ENCODE data around the gene TMEM179. TPM values are rescaled to one million over a fixed set of nuclear protein-coding genes. Genes with fewer than 3 reads are reported as not detected.

The TMEM179 gene
- total RNA-seq, 4 donors from 2014 or later, result not detected

DNA sequence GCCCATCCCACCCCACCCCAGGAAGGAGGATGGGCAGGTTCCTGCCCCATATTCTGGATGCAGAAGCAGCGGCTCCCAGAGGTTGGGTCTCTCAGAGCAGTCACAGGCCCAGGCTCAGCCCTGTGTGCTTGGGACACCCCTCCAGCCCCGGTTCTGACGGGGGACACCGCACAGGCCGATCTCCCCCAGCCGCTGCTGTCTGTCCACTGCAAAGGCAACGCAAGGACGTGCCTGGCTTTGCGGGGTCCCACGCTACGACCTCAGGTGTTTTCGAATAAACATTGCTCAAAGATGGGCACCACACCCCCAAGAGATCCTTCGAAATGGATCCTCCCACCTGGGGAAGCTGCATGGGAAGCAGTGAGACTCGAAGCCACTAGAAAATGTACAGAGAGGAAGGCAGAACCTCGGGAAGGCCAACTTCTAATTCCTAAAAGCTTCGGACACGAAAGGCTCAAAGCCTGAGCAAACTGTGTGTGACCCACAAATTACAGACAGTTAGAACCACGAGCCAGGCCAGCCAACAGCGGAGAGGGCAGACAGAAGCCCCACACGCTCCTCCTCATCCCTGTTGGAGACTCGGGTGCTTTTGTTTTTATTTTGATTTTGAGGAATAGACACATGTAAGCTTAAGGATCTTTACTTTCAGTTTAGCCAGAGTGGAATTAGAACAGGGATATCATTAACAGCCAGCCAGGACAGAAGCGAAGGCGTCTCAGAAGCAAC is 14.2 kb downstream of the TMEM179 start:
- no peaks in the 10 kb centered on the region for H3K27me3 ChIP-seq
- TF ChIP-seq POLR2A (IDR thresholded peaks at IDR 0.05), result no peak
- TF ChIP-seq, protein P1, sequence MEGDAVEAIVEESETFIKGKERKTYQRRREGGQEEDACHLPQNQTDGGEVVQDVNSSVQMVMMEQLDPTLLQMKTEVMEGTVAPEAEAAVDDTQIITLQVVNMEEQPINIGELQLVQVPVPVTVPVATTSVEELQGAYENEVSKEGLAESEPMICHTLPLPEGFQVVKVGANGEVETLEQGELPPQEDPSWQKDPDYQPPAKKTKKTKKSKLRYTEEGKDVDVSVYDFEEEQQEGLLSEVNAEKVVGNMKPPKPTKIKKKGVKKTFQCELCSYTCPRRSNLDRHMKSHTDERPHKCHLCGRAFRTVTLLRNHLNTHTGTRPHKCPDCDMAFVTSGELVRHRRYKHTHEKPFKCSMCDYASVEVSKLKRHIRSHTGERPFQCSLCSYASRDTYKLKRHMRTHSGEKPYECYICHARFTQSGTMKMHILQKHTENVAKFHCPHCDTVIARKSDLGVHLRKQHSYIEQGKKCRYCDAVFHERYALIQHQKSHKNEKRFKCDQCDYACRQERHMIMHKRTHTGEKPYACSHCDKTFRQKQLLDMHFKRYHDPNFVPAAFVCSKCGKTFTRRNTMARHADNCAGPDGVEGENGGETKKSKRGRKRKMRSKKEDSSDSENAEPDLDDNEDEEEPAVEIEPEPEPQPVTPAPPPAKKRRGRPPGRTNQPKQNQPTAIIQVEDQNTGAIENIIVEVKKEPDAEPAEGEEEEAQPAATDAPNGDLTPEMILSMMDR (IDR thresholded peaks at IDR 0.05 in 4 of 5, conservative IDR thresholded peaks at IDR 0.05 in 1 of 5), result no peak
- no peak for ATAC-seq
- in situ Hi-C loops (cut with MboI; ENCODE audit: low sequenced_read_pairs in 4 of 4) (no loop called here), intact Hi-C loops (cut with DNase I; ENCODE audit: low total_unique reads) (no loop called here)
- no peaks in the 10 kb centered on the region for H3K4me1 ChIP-seq
- no peak for DNase-seq
- no peak overlapping the region for H3K27ac ChIP-seq
- no peaks in the 10 kb centered on the region for H3K9me3 ChIP-seq
- no peak overlapping the region for H3K4me3 ChIP-seq
- H3K36me3 ChIP-seq, result no peaks in the 10 kb centered on the region

DNA sequence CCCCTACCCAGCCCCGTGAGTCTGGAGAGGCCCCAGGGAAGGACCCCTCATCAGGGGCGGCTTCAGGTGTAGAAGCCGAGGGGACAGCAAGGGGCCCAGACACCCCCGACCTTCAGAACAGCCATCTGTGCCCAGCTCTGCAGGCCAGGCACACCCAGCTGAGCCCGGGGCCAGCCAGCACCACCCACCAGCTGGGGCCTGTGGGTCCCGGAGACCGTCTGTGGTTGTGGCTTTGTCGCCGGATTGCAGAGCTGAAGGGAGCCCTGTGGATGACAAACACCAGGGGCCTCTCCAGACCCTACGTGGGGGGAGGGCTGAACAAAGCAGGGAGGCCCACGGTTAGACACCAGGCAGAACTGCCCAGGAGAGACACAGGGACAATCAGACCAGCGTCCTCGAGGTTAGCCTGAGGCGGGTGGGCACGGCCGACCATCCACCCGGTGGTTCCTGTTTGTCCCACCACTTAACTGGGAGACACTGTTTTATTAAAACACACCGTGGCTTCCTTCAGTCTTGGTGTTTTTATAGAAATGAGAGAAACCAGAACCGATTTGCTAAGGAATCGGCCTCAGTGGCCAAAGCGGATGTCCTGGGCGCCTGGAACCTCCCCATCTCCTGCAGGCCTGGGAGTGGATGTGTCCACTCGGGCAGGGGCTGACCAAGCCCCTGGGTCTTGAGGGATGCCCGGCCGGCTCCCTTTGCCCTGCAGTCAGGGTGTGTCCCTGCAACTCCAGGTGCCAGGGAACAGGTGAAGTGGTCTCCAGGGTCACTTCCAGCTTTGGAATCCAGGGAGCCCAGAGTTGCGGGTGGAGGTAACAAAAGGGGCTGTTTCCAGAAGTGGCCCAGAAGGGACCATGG is 15.0 kb downstream of the TMEM179 start:
- in situ Hi-C loops (cut with MboI; ENCODE audit: low sequenced_read_pairs in 4 of 4) (no loop called here), intact Hi-C loops (cut with DNase I; ENCODE audit: low total_unique reads) (no loop called here)
- Histone ChIP-seq H3K36me3 (no peaks in the 10 kb centered on the region), H3K4me3 (no peak overlapping the region), H3K4me1 (no peaks in the 10 kb centered on the region), H3K27me3 (no peaks in the 10 kb centered on the region), H3K27ac (no peak overlapping the region), H3K9me3 (no peaks in the 10 kb centered on the region)
- TF ChIP-seq, protein P1 (IDR thresholded peaks at IDR 0.05 in 4 of 5, conservative IDR thresholded peaks at IDR 0.05 in 1 of 5), result no peak
- TF ChIP-seq POLR2A (IDR thresholded peaks at IDR 0.05), result no peak
- DNase-seq (no peak), ATAC-seq (no peak)

DNA sequence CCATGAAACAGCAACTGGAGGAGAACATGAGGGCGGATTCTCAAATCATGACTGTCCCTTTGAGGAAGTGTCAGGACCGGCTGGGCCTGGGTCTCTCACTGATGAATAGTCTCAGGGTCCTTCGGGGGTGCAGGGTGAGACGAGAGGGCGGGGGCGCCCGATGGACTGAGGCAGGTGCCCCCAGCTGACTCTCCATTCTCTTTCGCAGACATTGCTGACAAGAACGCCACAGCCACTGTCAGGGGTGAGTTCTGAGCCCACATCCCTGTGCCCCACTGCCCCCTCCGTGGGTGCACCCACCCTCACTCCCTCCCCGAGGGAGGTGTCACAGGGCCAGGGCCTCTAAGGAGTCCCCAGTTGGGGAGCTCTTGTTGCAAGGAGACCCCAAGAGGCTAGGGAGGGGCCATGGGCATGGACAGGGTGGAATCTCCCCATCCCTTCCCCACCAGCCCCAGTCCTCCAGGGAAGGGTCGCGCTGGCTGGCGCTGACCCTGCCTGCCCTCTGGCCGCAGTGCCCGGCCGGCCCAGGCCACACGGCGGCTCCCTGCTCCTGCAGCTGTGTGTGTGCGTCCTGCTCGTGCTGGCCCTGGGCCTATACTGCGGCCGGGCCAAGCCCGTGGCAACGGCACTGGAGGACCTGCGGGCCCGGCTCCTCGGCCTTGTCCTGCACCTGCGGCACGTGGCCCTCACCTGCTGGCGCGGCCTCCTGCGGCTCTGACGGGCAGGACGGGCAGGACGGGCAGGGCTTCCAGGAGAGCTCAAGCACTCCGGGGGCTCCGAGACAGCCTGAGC is 16.3 kb downstream of the TMEM179 start:
- no peak overlapping the region for H3K4me3 ChIP-seq
- H3K4me1 ChIP-seq, result no peaks in the 10 kb centered on the region
- no peak for TF ChIP-seq POLR2A (IDR thresholded peaks at IDR 0.05)
- TF ChIP-seq, protein P1 (IDR thresholded peaks at IDR 0.05 in 4 of 5, conservative IDR thresholded peaks at IDR 0.05 in 1 of 5), result no peak
- no peaks in the 10 kb centered on the region for H3K27me3 ChIP-seq
- intact Hi-C loops (cut with DNase I; ENCODE audit: low total_unique reads) (no loop called here), in situ Hi-C loops (cut with MboI; ENCODE audit: low sequenced_read_pairs in 4 of 4) (no loop called here)
- H3K9me3 ChIP-seq, result no peaks in the 10 kb centered on the region
- no peak overlapping the region for H3K27ac ChIP-seq
- ATAC-seq (no peak), DNase-seq (no peak)
- H3K36me3 ChIP-seq, result no peaks in the 10 kb centered on the region

DNA sequence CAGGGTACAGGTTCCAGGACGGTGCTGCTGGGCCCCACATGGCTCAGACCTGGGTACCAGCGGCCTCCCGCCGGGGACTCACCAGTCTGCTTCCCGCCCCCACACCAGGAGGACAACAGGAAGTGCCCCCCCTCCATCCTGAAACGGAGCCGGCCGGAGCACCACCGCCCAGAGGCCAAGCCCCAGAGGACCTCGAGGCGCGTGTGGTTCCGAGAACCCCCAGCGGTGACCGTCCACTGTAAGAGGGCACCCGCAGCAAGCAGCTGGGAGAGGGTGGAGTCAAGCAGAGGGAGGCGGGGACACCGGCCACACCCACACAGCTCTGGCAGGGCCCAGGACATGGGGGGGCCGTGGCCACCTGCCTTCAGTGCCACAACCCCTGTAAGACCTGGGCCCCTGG is 16.9 kb downstream of the TMEM179 start:
- Histone ChIP-seq H3K4me1 (peaks cover 3 to 5% of the 10 kb centered on the region in 2 donors), H3K9me3 (no peaks in the 10 kb centered on the region), H3K27ac (no peak overlapping the region), H3K4me3 (no peak overlapping the region), H3K27me3 (no peaks in the 10 kb centered on the region), H3K36me3 (no peaks in the 10 kb centered on the region)
- ATAC-seq (no peak), DNase-seq (no peak)
- intact Hi-C loops (cut with DNase I; ENCODE audit: low total_unique reads) (no loop called here), in situ Hi-C loops (cut with MboI; ENCODE audit: low sequenced_read_pairs in 4 of 4) (no loop called here)
- no peak for TF ChIP-seq POLR2A (IDR thresholded peaks at IDR 0.05)
- TF ChIP-seq, protein P1 (IDR thresholded peaks at IDR 0.05 in 4 of 5, conservative IDR thresholded peaks at IDR 0.05 in 1 of 5), result no peak
